Activated naive CD8-positive, alpha-beta T cell treated with anti-CD3 and anti-CD28 coated beads for 36 hours (primary cell): ENCODE results near the gene LAPTM5. TPM values are rescaled to one million over a fixed set of nuclear protein-coding genes. Genes with fewer than 3 reads are reported as not detected.

Experiments used
- total RNA-seq, 2 experiments: library from RNA; stranded (reverse); gene quantifications; one replicate each; pipeline ENCODE4 v1.2.3, GENCODE V29; 2021

LAPTM5 gene
- total RNA-seq, 2 experiments from 2014 or later = 232 to 233 TPM

Other genes starting within 250 kb of the LAPTM5 start
- gene MATN1, start 34.2 kb downstream of the LAPTM5 start, total RNA-seq = 1 to 10 TPM; 1.1 to 1.5 TPM
- under 1 TPM; 0.30 to 0.43 TPM for gene SDC3, start 151.0 kb upstream of the LAPTM5 start, total RNA-seq